ENCODE data around the gene RABGAP1.

RABGAP1 gene

GRCh38 chr9:122955961-122956360, 15.1 kb downstream of the RABGAP1 start:
- H3K9me3 Mint-ChIP-seq: peaks cover 4% of the 10 kb centered on the region
- DNase-seq (ENCODE audit: low spot score in 2 of 2): no peak
- peaks cover 16% of the 10 kb centered on the region for H3K4me1 Mint-ChIP-seq
- peaks cover 17% of the 10 kb centered on the region for H3K36me3 Mint-ChIP-seq
- no peak for ATAC-seq (ENCODE audit: low read depth)
- no peak overlapping the region for H3K4me3 Mint-ChIP-seq
- H3K27ac Mint-ChIP-seq: no peak overlapping the region
- no peaks in the 10 kb centered on the region for H3K27me3 Mint-ChIP-seq

GRCh38 chr9:122961139-122961538, 20.3 kb downstream of the RABGAP1 start:
- ATAC-seq (ENCODE audit: low read depth) (no peak), DNase-seq (ENCODE audit: low spot score in 2 of 2) (no peak)
- Mint-ChIP-seq H3K4me1 (no peaks in the 10 kb centered on the region), H3K27me3 (no peaks in the 10 kb centered on the region), H3K9me3 (peaks cover 4% of the 10 kb centered on the region), H3K36me3 (peaks cover 28% of the 10 kb centered on the region), H3K4me3 (no peak overlapping the region), H3K27ac (no peak overlapping the region)

GRCh38 chr9:122975196-122975595, 34.4 kb downstream of the RABGAP1 start:
- H3K9me3 Mint-ChIP-seq: no peaks in the 10 kb centered on the region
- peaks cover 25% of the 10 kb centered on the region for H3K36me3 Mint-ChIP-seq
- H3K27me3 Mint-ChIP-seq: no peaks in the 10 kb centered on the region
- peaks cover 5% of the 10 kb centered on the region for H3K4me1 Mint-ChIP-seq
- H3K27ac Mint-ChIP-seq: no peak overlapping the region
- no peak for DNase-seq (ENCODE audit: low spot score in 2 of 2)
- ATAC-seq (ENCODE audit: low read depth): no peak
- no peak overlapping the region for H3K4me3 Mint-ChIP-seq

GRCh38 chr9:122978601-122979000, 37.8 kb downstream of the RABGAP1 start:
- H3K27me3 Mint-ChIP-seq: no peaks in the 10 kb centered on the region

GRCh38 chr9:122986010-122986409, 45.2 kb downstream of the RABGAP1 start:
- ATAC-seq (ENCODE audit: low read depth) (peak; percentile 47), DNase-seq (ENCODE audit: low spot score in 2 of 2) (no peak)
- Mint-ChIP-seq H3K27me3 (no peaks in the 10 kb centered on the region), H3K4me3 (peak overlapping the region; percentile 41), H3K36me3 (peaks cover 10% of the 10 kb centered on the region), H3K9me3 (no peaks in the 10 kb centered on the region), H3K4me1 (peaks cover 5% of the 10 kb centered on the region), H3K27ac (peak overlapping the region; percentile 75)

More at GRCh38 chr9:122978601-122979000, 37.8 kb downstream of the RABGAP1 start:
- DNase-seq (ENCODE audit: low spot score in 2 of 2) (no peak), ATAC-seq (ENCODE audit: low read depth) (no peak)
- no peaks in the 10 kb centered on the region for H3K9me3 Mint-ChIP-seq
- no peak overlapping the region for H3K27ac Mint-ChIP-seq
- H3K4me1 Mint-ChIP-seq: peaks cover 5% of the 10 kb centered on the region
- no peak overlapping the region for H3K4me3 Mint-ChIP-seq
- peaks cover 14% of the 10 kb centered on the region for H3K36me3 Mint-ChIP-seq

- Mint-ChIP-seq H3K4me3 (no peak overlapping the region), H3K27me3 (no peaks in the 10 kb centered on the region), H3K36me3 (peaks cover 10% of the 10 kb centered on the region), H3K9me3 (no peaks in the 10 kb centered on the region), H3K27ac (no peak overlapping the region), H3K4me1 (peaks cover 5% of the 10 kb centered on the region)
- no peak for DNase-seq (ENCODE audit: low spot score in 2 of 2)
- no peak for ATAC-seq (ENCODE audit: low read depth)
These were observed 47.3 kb downstream of the RABGAP1 start for GRCh38 chr9:122988141-122988540.

- peak overlapping the region; percentile 89 for H3K27ac Mint-ChIP-seq
These were observed 48.3 kb downstream of the RABGAP1 start for GRCh38 chr9:122988920-122989621.

GRCh38 chr9:122991370-122991830, 50.6 kb downstream of the RABGAP1 start:
- peak in 1 of 2 donors; percentile 13 for DNase-seq (ENCODE audit: low spot score in 2 of 2)
- H3K9me3 Mint-ChIP-seq: no peaks in the 10 kb centered on the region
- H3K27ac Mint-ChIP-seq: no peak overlapping the region
- ATAC-seq (ENCODE audit: low read depth): peak; percentile 72
- H3K4me3 Mint-ChIP-seq: no peak overlapping the region
- no peaks in the 10 kb centered on the region for H3K27me3 Mint-ChIP-seq
- H3K36me3 Mint-ChIP-seq: peaks cover 9% of the 10 kb centered on the region
- H3K4me1 Mint-ChIP-seq: peaks cover 2% of the 10 kb centered on the region

More at GRCh38 chr9:122988920-122989621, 48.3 kb downstream of the RABGAP1 start:
- Mint-ChIP-seq H3K4me1 (peaks cover 5% of the 10 kb centered on the region), H3K9me3 (no peaks in the 10 kb centered on the region), H3K27me3 (no peaks in the 10 kb centered on the region), H3K36me3 (peaks cover 10% of the 10 kb centered on the region), H3K4me3 (no peak overlapping the region)
- no peak for DNase-seq (ENCODE audit: low spot score in 2 of 2)
- ATAC-seq (ENCODE audit: low read depth): peak; percentile 38

- H3K27ac Mint-ChIP-seq: no peak overlapping the region
These were observed 55.8 kb downstream of the RABGAP1 start for GRCh38 chr9:122996586-122996985.

GRCh38 chr9:122998448-122998847, 57.6 kb downstream of the RABGAP1 start:
- Mint-ChIP-seq H3K27ac (no peak overlapping the region), H3K9me3 (no peaks in the 10 kb centered on the region), H3K4me1 (no peaks in the 10 kb centered on the region), H3K4me3 (no peak overlapping the region), H3K27me3 (no peaks in the 10 kb centered on the region), H3K36me3 (peaks cover 25% of the 10 kb centered on the region)
- DNase-seq (ENCODE audit: low spot score in 2 of 2): no peak
- ATAC-seq (ENCODE audit: low read depth): no peak

More at GRCh38 chr9:122996586-122996985, 55.8 kb downstream of the RABGAP1 start:
- ATAC-seq (ENCODE audit: low read depth) (no peak), DNase-seq (ENCODE audit: low spot score in 2 of 2) (no peak)
- no peak overlapping the region for H3K4me3 Mint-ChIP-seq
- H3K4me1 Mint-ChIP-seq: no peaks in the 10 kb centered on the region
- peaks cover 21% of the 10 kb centered on the region for H3K36me3 Mint-ChIP-seq
- H3K9me3 Mint-ChIP-seq: no peaks in the 10 kb centered on the region
- no peaks in the 10 kb centered on the region for H3K27me3 Mint-ChIP-seq

GRCh38 chr9:123000371-123001068, 59.7 kb downstream of the RABGAP1 start:
- ATAC-seq (ENCODE audit: low read depth): no peak
- H3K9me3 Mint-ChIP-seq: no peaks in the 10 kb centered on the region
- no peak overlapping the region for H3K27ac Mint-ChIP-seq
- DNase-seq (ENCODE audit: low spot score in 2 of 2): no peak
- peaks cover 28% of the 10 kb centered on the region for H3K36me3 Mint-ChIP-seq
- no peaks in the 10 kb centered on the region for H3K27me3 Mint-ChIP-seq
- no peak overlapping the region for H3K4me3 Mint-ChIP-seq
- no peaks in the 10 kb centered on the region for H3K4me1 Mint-ChIP-seq

GRCh38 chr9:123002754-123003153, 61.9 kb downstream of the RABGAP1 start:
- H3K27me3 Mint-ChIP-seq: no peaks in the 10 kb centered on the region
- H3K4me3 Mint-ChIP-seq: no peak overlapping the region
- H3K36me3 Mint-ChIP-seq: peaks cover 22% of the 10 kb centered on the region
- H3K4me1 Mint-ChIP-seq: no peaks in the 10 kb centered on the region
- H3K27ac Mint-ChIP-seq: no peak overlapping the region
- no peak for DNase-seq (ENCODE audit: low spot score in 2 of 2)
- no peak for ATAC-seq (ENCODE audit: low read depth)
- no peaks in the 10 kb centered on the region for H3K9me3 Mint-ChIP-seq

- DNase-seq (ENCODE audit: low spot score in 2 of 2): no peak
- Mint-ChIP-seq H3K27me3 (no peaks in the 10 kb centered on the region), H3K9me3 (no peaks in the 10 kb centered on the region), H3K4me1 (no peaks in the 10 kb centered on the region), H3K36me3 (peaks cover 22% of the 10 kb centered on the region), H3K27ac (no peak overlapping the region), H3K4me3 (no peak overlapping the region)
- no peak for ATAC-seq (ENCODE audit: low read depth)
These were observed 62.6 kb downstream of the RABGAP1 start for GRCh38 chr9:123003466-123003865.

GRCh38 chr9:123005964-123006363, 65.1 kb downstream of the RABGAP1 start:
- DNase-seq (ENCODE audit: low spot score in 2 of 2): no peak
- no peak overlapping the region for H3K4me3 Mint-ChIP-seq
- H3K27ac Mint-ChIP-seq: no peak overlapping the region
- no peaks in the 10 kb centered on the region for H3K27me3 Mint-ChIP-seq
- H3K36me3 Mint-ChIP-seq: peaks cover 12% of the 10 kb centered on the region
- H3K4me1 Mint-ChIP-seq: no peaks in the 10 kb centered on the region
- no peaks in the 10 kb centered on the region for H3K9me3 Mint-ChIP-seq
- ATAC-seq (ENCODE audit: low read depth): no peak

Measured in memory B cell (primary cell).